ENCODE data around the gene SUCLA2. TPM values are rescaled to one million over a fixed set of nuclear protein-coding genes. Genes with fewer than 3 reads are reported as not detected.

The SUCLA2 gene
- total and polyA plus RNA-seq, 9 of the 15 experiments (the other 6 are each of a cell fraction or from before 2014, with no cell fraction given) = 23.3 to 52.9 (median 35.8) TPM

DNA sequence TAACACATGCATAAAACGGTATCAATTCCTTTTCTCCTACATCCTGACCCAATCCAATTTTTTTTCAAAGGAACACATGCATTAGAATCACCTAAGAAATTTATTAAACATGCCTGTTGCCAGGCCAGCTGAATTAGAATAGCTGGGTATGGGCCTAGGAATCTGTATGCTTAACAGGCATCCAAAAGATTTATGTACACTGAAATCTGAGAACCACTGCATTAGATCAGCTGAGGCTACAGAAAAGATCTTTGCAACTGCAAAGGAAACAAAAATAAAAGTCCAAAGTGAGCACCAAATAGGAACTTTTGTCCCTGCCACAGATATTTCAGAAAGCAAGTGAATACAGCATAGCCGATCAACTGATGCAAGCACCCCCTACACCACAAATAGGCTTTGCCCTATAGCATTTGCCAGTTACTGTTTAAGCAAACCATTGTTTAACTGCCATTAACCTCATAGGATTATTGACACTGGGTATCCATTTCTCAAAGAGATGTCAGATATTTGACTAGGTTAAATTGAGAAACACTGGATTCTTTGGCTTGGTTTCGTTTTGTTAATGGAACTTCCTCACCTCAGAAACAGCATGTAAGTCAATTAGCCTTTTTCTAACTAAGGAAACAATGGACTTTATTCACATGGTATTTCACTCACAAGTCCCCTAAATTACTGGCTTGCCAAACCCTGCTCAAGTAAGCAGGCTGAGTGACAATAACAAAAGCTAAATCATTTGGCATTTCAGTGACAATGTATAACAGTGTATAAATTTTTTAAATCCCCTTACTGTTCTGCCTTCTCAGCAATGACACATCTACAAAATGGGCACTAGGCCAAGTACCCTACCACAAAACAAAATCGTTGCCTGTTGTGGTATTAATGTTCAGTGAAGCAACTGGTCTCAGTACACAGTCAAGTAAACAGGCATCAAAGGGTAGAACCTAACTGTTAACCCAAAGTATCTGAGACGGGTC is 67.8 kb downstream of the SUCLA2 start:
- Histone ChIP-seq H3K79me2 (ENCODE audit: control insufficient read depth, insufficient read depth, low read length) (no peaks in the 10 kb centered on the region), H3K27ac (ENCODE audit: extremely low read depth, low read depth, low read length) (no peak overlapping the region), H4K20me1 (replicated peaks; ENCODE audit: control insufficient read depth, insufficient read depth, low read length) (no peaks in the 10 kb centered on the region), H3K9me1 (ENCODE audit: control insufficient read depth, insufficient read depth, low read length) (no peaks in the 10 kb centered on the region), H3K9me3 (replicated peaks; ENCODE audit: control insufficient read depth, insufficient read depth, low read depth, low read length) (no peaks in the 10 kb centered on the region), H3K36me3 (ENCODE audit: control insufficient read depth, insufficient read depth, low read length) (no peaks in the 10 kb centered on the region), H3K4me1 (replicated peaks in 1 of 2; ENCODE audit: control insufficient read depth in 2 of 2, insufficient read depth in 2 of 2, low read length in 2 of 2) (no peaks in the 10 kb centered on the region), H3K27me3 (ENCODE audit: control insufficient read depth in 2 of 2, insufficient read depth in 2 of 2, low read length in 2 of 2) (no peaks in the 10 kb centered on the region), H3K9ac (ENCODE audit: insufficient read depth in 1 of 2, low read depth in 2 of 2, low read length in 2 of 2) (no peak overlapping the region), H3K4me3 (no peak overlapping the region), H2AFZ (ENCODE audit: low read depth, low read length) (no peak overlapping the region), H3K4me2 (ENCODE audit: insufficient read depth, low read length) (no peak overlapping the region)
- ATAC-seq = no peak
- POLR2A ChIA-PET = interaction anchor here (1.2 kb wide), 1 partner anchor 104 kb away, joined by 5 read pairs; the partner anchor contains the start of gene NUDT15
- DNase-seq (ENCODE audit: extremely low read depth in 1 of 4, low spot score in 3 of 4) = no peak
- TF ChIP-seq NFIC (IDR thresholded peaks at IDR 0.05) (peak; percentile 76), BDP1 (IDR thresholded peaks at IDR 0.05; ENCODE audit: insufficient read depth, insufficient read length) (no peak), MEIS2 (IDR thresholded peaks at IDR 0.05; ENCODE audit: partially characterized antibody) (peak; percentile 21), BCL6 (CRISPR knock-in tag; IDR thresholded peaks at IDR 0.05) (no peak), HDAC6 (IDR thresholded peaks at IDR 0.05; ENCODE audit: low read depth, low read length) (no peak), ZNF253 (CRISPR knock-in tag; conservative IDR thresholded peaks at IDR 0.05) (no peak), PHTF2 (CRISPR knock-in tag; IDR thresholded peaks at IDR 0.05) (no peak), MCM3 (IDR thresholded peaks at IDR 0.05) (no peak), CBFA2T3 (IDR thresholded peaks at IDR 0.05) (no peak), POLR2A (conservative IDR thresholded peaks at IDR 0.05) (no peak)
- WGBS (ENCODE audit: insufficient coverage, low coverage, missing lambda C conversion rate) = 12% methylated on average over 5 of the region's 5 CpGs
- no TSS peak for BruUV-seq (replicated peaks)
- no peak for FAIRE-seq
- in situ Hi-C loops (cut with MboI) (no loop called here), intact Hi-C loops (cut with micrococcal nuclease) (no loop called here)
- CTCF ChIA-PET (ENCODE audit: low intra/inter-chr PET ratio) = no interaction called here

Data from K562 (cell line).